ENCODE measurements around the gene RAPGEF2.

The RAPGEF2 gene

GRCh38 chr4:159326480-159326879 is 223.6 kb downstream of the RAPGEF2 start:
- DNase-seq = no peak

- no peak for DNase-seq
Observed at GRCh38 chr4:159328766-159329165, 225.9 kb downstream of the RAPGEF2 start.

GRCh38 chr4:159334461-159334860 is 231.6 kb downstream of the RAPGEF2 start:
- no peak for DNase-seq

GRCh38 chr4:159337041-159337440 is 234.2 kb downstream of the RAPGEF2 start:
- no peak for DNase-seq

- DNase-seq = no peak
Observed at GRCh38 chr4:159341522-159341921, 238.6 kb downstream of the RAPGEF2 start.

GRCh38 chr4:159342374-159342773 is 239.5 kb downstream of the RAPGEF2 start:
- DNase-seq = no peak

- DNase-seq = no peak
Observed at GRCh38 chr4:159343116-159343515, 240.2 kb downstream of the RAPGEF2 start.

- DNase-seq = no peak
Observed at GRCh38 chr4:159344877-159345276, 242.0 kb downstream of the RAPGEF2 start.

GRCh38 chr4:159346681-159347080 is 243.8 kb downstream of the RAPGEF2 start:
- no peak for DNase-seq

- no peak for DNase-seq
Observed at GRCh38 chr4:159347813-159348212, 244.9 kb downstream of the RAPGEF2 start.

- DNase-seq = no peak
Observed at GRCh38 chr4:159349332-159349731, 246.5 kb downstream of the RAPGEF2 start.

GRCh38 chr4:159352609-159353008 is 249.7 kb downstream of the RAPGEF2 start:
- peak in 2 of 14 donors; percentile 2 for DNase-seq

- no peak for DNase-seq
Observed at GRCh38 chr4:159353422-159354116, 250.7 kb downstream of the RAPGEF2 start.

- no peak for DNase-seq
Observed at GRCh38 chr4:159355466-159355865, 252.6 kb downstream of the RAPGEF2 start.

- no peak for DNase-seq
Observed at GRCh38 chr4:159357350-159357749, 254.5 kb downstream of the RAPGEF2 start.

- DNase-seq = peak in 3 of 14 donors; percentile 7 to 8 (median 8)
Observed at GRCh38 chr4:159358226-159358625, 255.3 kb downstream of the RAPGEF2 start.

GRCh38 chr4:159360549-159360948 is 257.7 kb downstream of the RAPGEF2 start:
- no peak for DNase-seq

- DNase-seq = no peak
Observed at GRCh38 chr4:159363361-159363760, 260.5 kb downstream of the RAPGEF2 start.

- DNase-seq = no peak
Observed at GRCh38 chr4:159366966-159367780, 264.3 kb downstream of the RAPGEF2 start.

- no peak for DNase-seq
Observed at GRCh38 chr4:159367781-159368080, 264.9 kb downstream of the RAPGEF2 start.

- no peak for DNase-seq
Observed at GRCh38 chr4:159368320-159368719, 265.4 kb downstream of the RAPGEF2 start.

- no peak for DNase-seq
Observed at GRCh38 chr4:159369256-159369655, 266.4 kb downstream of the RAPGEF2 start.

GRCh38 chr4:159370286-159370685 is 267.4 kb downstream of the RAPGEF2 start:
- no peak for DNase-seq
